Upper lobe of left lung (tissue), 6 donors: ENCODE data around the gene HACD4. TPM values are rescaled to one million over a fixed set of nuclear protein-coding genes. Genes with fewer than 3 reads are reported as not detected.

ENCODE experiments used
- ATAC-seq, 2 donors: fragments of 200-7000 bp; cut with Tn5 transposase; one replicate each; pipeline ENCODE4 v1.9.1; 2022; ENCODE audit warnings: mild to moderate bottlenecking in 2 of 2, moderate library complexity in 2 of 2; ENCODE audit not compliant: low FRiP score in 2 of 2
- DNase-seq, 2 donors: peaks; one replicate each; pipeline ENCODE4 v3.0.0-alpha.2; 2019 to 2020
- H3K27ac ChIP-seq, 4 donors: fragments of 200-600 bp; sonication (generic); one replicate each; pipeline ENCODE4 v1.5.1; 2016 to 2019
- H3K27me3 ChIP-seq, 4 donors: fragments of 200-600 bp; sonication (generic); one replicate each; pipeline ENCODE4 v1.5.1; 2017 to 2019
- H3K36me3 ChIP-seq, 4 donors: fragments of 200-600 bp; sonication (generic); one replicate each; pipeline ENCODE4 v1.5.1; 2016 to 2019
- H3K4me1 ChIP-seq, 4 donors: fragments of 200-600 bp; sonication (generic); one replicate each; pipeline ENCODE4 v1.5.1; 2018 to 2019
- H3K4me3 ChIP-seq, 4 donors: fragments of 200-600 bp; sonication (generic); one replicate each; pipeline ENCODE4 v1.5.1; 2017 to 2019; ENCODE audit warnings: mild to moderate bottlenecking in 2 of 4, moderate library complexity in 1 of 4
- H3K9me3 ChIP-seq, 4 donors: fragments of 200-600 bp; sonication (generic); one replicate each; pipeline ENCODE4 v1.5.1; 2018 to 2019
- EP300 ChIP-seq, 4 donors: sonication (generic); formaldehyde crosslinking; IDR thresholded peaks; one replicate each; pipeline ENCODE4 v1.5.1; 2017; ENCODE audit warnings: antibody characterized with exemption in 4 of 4, control low read depth in 2 of 4
- POLR2A ChIP-seq, 4 donors: fragments of 450-650 bp; IDR thresholded peaks; one replicate each; pipeline ENCODE4 v1.5.1; 2016 to 2017; ENCODE audit warnings: antibody characterized with exemption in 4 of 4, mild to moderate bottlenecking in 2 of 4
- POLR2AphosphoS5 ChIP-seq, 2 donors: sonication (generic); formaldehyde crosslinking; IDR thresholded peaks; one replicate each; pipeline ENCODE4 v1.5.1; 2017; ENCODE audit warnings: antibody characterized with exemption in 2 of 2
- WGBS, 2 donors: methylation state at CpG; one replicate each; pipeline ENCODE4 v1.1.5; 2017 to 2018; 5-methylcytosine and 5-hydroxymethylcytosine counted together
- total RNA-seq, 6 donors: library from RNA; depleted of rRNA in 4 of 6; stranded (reverse); fragments of >200 nt in 4 of 6; gene quantifications; one replicate each; pipeline versions ENCODE4 v1.1.0 to v1.2.1, GENCODE V29; 2016 to 2021
- TF ChIP-seq, protein P1 (sequence below), 6 experiments: fragments of 450-650 bp in 4 of 6; fragments of 200-600 bp in 2 of 6; sonication (generic) in 2 of 6; IDR thresholded peaks; one replicate each; pipeline ENCODE4 v1.5.1; 2016 to 2019; ENCODE audit warnings: antibody characterized with exemption in 6 of 6
- donor health status: DM: no; HTN: no; CAD: no; lungs with moderate emphysema.
- donor health status: DM: no; HTN: yes; CAD: no; lungs with severe emphysema.

The HACD4 gene
- total RNA-seq, 6 donors from 2014 or later, result 2.7 to 17.7 (median 7.3) TPM

GRCh38 chr9:21053851-21054250 lies 22.4 kb upstream of the HACD4 start:
- no peaks in the 10 kb centered on the region for H3K36me3 ChIP-seq
- 43 to 47% methylated on average over 2 of the region's 2 CpGs for WGBS, 2 donors
- no peak for TF ChIP-seq POLR2AphosphoS5 (IDR thresholded peaks at IDR 0.05)
- no peak for TF ChIP-seq POLR2A (IDR thresholded peaks at IDR 0.05)
- no peak for TF ChIP-seq EP300 (IDR thresholded peaks at IDR 0.05)
- H3K27me3 ChIP-seq, result no peaks in the 10 kb centered on the region
- ATAC-seq, result no peak
- no peaks in the 10 kb centered on the region for H3K4me1 ChIP-seq
- no peaks in the 10 kb centered on the region for H3K9me3 ChIP-seq
- H3K4me3 ChIP-seq, result no peak overlapping the region
- DNase-seq, result no peak
- H3K27ac ChIP-seq, result no peak overlapping the region

DNA sequence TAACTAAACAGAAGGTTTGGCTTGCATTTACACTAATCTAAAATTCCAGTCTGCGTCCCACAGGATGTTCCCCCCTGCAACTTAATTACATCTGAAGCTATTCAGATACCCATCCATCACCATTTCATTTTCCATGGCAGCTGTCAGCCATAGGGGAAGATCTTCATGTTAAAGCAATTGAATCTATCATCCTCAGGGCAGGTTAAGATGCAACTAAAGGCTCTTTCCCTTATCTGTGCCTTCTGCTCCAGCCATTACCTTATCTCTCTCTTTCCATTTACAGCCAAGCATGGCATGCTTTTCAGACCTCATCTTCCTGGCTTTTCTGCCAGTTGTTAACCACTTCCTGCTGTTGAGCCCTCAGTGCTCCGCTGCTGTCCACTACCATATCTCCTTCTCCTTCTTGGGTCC lies 15.8 kb upstream of the HACD4 start:
- ATAC-seq, result no peak

DNA sequence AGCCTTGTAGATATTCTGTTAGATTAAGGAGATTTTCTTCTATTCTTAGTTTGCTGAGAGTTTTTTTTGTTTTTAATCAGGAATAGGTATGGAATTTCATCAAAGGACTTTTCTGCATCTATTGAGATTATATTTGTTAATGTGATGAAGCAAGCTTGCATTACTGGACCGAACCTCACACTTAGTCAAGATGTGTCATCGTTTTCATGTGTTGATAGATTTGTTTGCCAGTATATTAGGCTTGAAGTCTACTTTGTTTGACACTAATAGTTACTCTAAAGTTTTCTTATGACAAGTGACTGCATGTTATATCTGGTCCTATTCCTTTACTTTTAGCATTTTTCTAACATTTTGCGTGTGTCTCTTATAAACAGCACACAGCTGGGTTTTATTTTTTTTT lies 12.4 kb upstream of the HACD4 start:
- WGBS, 2 donors, result 95 to 98% methylated on average over 3 of the region's 3 CpGs
- H3K36me3 ChIP-seq, result no peaks in the 10 kb centered on the region
- TF ChIP-seq POLR2AphosphoS5 (IDR thresholded peaks at IDR 0.05) (no peak), POLR2A (IDR thresholded peaks at IDR 0.05) (no peak), EP300 (IDR thresholded peaks at IDR 0.05) (no peak)
- TF ChIP-seq, protein P1, sequence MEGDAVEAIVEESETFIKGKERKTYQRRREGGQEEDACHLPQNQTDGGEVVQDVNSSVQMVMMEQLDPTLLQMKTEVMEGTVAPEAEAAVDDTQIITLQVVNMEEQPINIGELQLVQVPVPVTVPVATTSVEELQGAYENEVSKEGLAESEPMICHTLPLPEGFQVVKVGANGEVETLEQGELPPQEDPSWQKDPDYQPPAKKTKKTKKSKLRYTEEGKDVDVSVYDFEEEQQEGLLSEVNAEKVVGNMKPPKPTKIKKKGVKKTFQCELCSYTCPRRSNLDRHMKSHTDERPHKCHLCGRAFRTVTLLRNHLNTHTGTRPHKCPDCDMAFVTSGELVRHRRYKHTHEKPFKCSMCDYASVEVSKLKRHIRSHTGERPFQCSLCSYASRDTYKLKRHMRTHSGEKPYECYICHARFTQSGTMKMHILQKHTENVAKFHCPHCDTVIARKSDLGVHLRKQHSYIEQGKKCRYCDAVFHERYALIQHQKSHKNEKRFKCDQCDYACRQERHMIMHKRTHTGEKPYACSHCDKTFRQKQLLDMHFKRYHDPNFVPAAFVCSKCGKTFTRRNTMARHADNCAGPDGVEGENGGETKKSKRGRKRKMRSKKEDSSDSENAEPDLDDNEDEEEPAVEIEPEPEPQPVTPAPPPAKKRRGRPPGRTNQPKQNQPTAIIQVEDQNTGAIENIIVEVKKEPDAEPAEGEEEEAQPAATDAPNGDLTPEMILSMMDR (IDR thresholded peaks at IDR 0.05), result no peak
- no peaks in the 10 kb centered on the region for H3K27me3 ChIP-seq
- no peak overlapping the region for H3K4me3 ChIP-seq
- no peak overlapping the region for H3K27ac ChIP-seq
- DNase-seq (no peak), ATAC-seq (no peak)
- H3K4me1 ChIP-seq, result no peaks in the 10 kb centered on the region
- no peaks in the 10 kb centered on the region for H3K9me3 ChIP-seq

More for the DNA sequence above, 15.8 kb upstream of the HACD4 start:
- no peaks in the 10 kb centered on the region for H3K4me1 ChIP-seq
- no peak for DNase-seq
- H3K27me3 ChIP-seq, result no peaks in the 10 kb centered on the region
- no peak overlapping the region for H3K27ac ChIP-seq
- 67 to 74% methylated on average over 2 of the region's 2 CpGs for WGBS, 2 donors
- H3K36me3 ChIP-seq, result no peaks in the 10 kb centered on the region
- no peak overlapping the region for H3K4me3 ChIP-seq
- TF ChIP-seq, protein P1 (IDR thresholded peaks at IDR 0.05), result no peak
- TF ChIP-seq POLR2AphosphoS5 (IDR thresholded peaks at IDR 0.05) (no peak), POLR2A (IDR thresholded peaks at IDR 0.05) (no peak), EP300 (IDR thresholded peaks at IDR 0.05) (no peak)
- H3K9me3 ChIP-seq, result no peaks in the 10 kb centered on the region

GRCh38 chr9:21042466-21042865 lies 11.0 kb upstream of the HACD4 start:
- Histone ChIP-seq H3K27ac (no peak overlapping the region), H3K4me3 (no peak overlapping the region), H3K27me3 (no peaks in the 10 kb centered on the region), H3K36me3 (no peaks in the 10 kb centered on the region), H3K9me3 (no peaks in the 10 kb centered on the region), H3K4me1 (no peaks in the 10 kb centered on the region)
- no peak for DNase-seq
- no peak for ATAC-seq
- TF ChIP-seq EP300 (IDR thresholded peaks at IDR 0.05), result no peak
- TF ChIP-seq, protein P1 (IDR thresholded peaks at IDR 0.05), result no peak
- TF ChIP-seq POLR2AphosphoS5 (IDR thresholded peaks at IDR 0.05), result no peak
- no peak for TF ChIP-seq POLR2A (IDR thresholded peaks at IDR 0.05)
- WGBS, 2 donors, result 93 to 97% methylated on average over 4 of the region's 4 CpGs

DNA sequence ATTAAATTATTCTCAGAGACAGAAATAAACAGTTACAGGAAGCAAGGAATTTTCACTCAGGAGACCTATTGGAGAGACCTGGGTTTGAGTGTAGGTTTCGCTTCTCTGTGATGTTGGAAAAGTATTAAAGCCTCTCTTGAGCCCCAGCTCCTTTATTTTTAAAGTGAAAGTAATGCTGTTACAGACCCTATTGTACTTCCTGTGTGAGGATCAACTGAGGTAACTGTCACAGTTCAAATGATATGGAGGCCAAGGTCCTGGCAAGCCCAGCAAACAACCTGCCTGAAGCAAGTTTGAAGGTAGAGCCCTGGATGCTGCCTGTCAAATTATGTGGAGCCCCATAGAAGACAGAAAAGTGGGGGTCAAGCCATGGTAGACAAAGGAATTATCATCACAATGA lies 7.9 kb upstream of the HACD4 start:
- Histone ChIP-seq H3K36me3 (no peaks in the 10 kb centered on the region), H3K27me3 (no peaks in the 10 kb centered on the region), H3K4me1 (no peaks in the 10 kb centered on the region), H3K27ac (no peak overlapping the region), H3K9me3 (no peaks in the 10 kb centered on the region), H3K4me3 (no peak overlapping the region)
- TF ChIP-seq POLR2A (IDR thresholded peaks at IDR 0.05), result no peak
- TF ChIP-seq, protein P1 (IDR thresholded peaks at IDR 0.05), result no peak
- no peak for TF ChIP-seq EP300 (IDR thresholded peaks at IDR 0.05)
- TF ChIP-seq POLR2AphosphoS5 (IDR thresholded peaks at IDR 0.05), result no peak
- WGBS, 2 donors, result 94 to 100% methylated on average over 1 of the region's 1 CpG
- DNase-seq, result no peak
- ATAC-seq, result no peak
